Measurements from ENCODE around the gene HUS1B.

DNA sequence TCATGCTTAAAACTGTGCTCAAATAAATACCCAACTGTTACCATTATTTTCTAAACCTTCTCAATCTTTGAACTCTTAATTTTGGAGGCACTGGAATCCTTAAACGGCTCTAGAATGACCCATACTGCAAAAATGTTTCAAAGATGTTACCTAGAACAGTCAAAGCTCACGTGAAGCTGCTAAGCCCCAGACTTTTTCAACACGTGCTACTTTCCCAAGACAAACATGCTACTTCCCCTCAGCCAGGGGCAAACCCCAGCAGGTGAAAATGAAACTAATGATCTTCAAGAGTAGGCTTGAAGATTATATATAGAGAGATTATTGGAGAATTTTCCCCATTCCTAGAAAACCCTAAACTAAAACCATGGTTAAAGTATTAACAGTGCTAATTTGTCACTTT, 28.1 kb downstream of the HUS1B start:
- TF ChIP-seq, protein P1, sequence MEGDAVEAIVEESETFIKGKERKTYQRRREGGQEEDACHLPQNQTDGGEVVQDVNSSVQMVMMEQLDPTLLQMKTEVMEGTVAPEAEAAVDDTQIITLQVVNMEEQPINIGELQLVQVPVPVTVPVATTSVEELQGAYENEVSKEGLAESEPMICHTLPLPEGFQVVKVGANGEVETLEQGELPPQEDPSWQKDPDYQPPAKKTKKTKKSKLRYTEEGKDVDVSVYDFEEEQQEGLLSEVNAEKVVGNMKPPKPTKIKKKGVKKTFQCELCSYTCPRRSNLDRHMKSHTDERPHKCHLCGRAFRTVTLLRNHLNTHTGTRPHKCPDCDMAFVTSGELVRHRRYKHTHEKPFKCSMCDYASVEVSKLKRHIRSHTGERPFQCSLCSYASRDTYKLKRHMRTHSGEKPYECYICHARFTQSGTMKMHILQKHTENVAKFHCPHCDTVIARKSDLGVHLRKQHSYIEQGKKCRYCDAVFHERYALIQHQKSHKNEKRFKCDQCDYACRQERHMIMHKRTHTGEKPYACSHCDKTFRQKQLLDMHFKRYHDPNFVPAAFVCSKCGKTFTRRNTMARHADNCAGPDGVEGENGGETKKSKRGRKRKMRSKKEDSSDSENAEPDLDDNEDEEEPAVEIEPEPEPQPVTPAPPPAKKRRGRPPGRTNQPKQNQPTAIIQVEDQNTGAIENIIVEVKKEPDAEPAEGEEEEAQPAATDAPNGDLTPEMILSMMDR (IDR thresholded peaks at IDR 0.05; ENCODE audit: low read depth, low read length): no peak
- no peak for TF ChIP-seq MYC (IDR thresholded peaks at IDR 0.05; ENCODE audit: low read depth, low read length)
- TF ChIP-seq, protein P2, sequence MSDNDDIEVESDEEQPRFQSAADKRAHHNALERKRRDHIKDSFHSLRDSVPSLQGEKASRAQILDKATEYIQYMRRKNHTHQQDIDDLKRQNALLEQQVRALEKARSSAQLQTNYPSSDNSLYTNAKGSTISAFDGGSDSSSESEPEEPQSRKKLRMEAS (IDR thresholded peaks at IDR 0.05; ENCODE audit: low read depth, low read length): no peak
